ENCODE measurements around the gene HPS4.

Gene HPS4

GRCh38 chr22:26404851-26405421 lies 78.6 kb downstream of the HPS4 start:
- Histone ChIP-seq H3K9me3 (ENCODE audit: control insufficient read depth in 2 of 2, low read length in 2 of 2) (no peaks in the 10 kb centered on the region), H3K36me3 (ENCODE audit: control insufficient read depth in 2 of 2, insufficient read depth in 2 of 2, low read length in 2 of 2) (no peaks in the 10 kb centered on the region), H3K27me3 (ENCODE audit: control insufficient read depth in 2 of 2, insufficient read depth in 2 of 2, low read length in 2 of 2) (peaks cover 0 to 3% of the 10 kb centered on the region in 2 donors)

GRCh38 chr22:26401726-26402125 lies 81.9 kb downstream of the HPS4 start:
- no peak overlapping the region for H3K27ac ChIP-seq (ENCODE audit: low read depth in 2 of 2, low read length in 2 of 2)
- H3K27me3 ChIP-seq (ENCODE audit: control insufficient read depth in 2 of 2, insufficient read depth in 2 of 2, low read length in 2 of 2): peaks cover 0 to 3% of the 10 kb centered on the region in 2 donors
- H3K9me3 ChIP-seq (ENCODE audit: control insufficient read depth in 2 of 2, low read length in 2 of 2): no peaks in the 10 kb centered on the region
- H3K9ac ChIP-seq (ENCODE audit: low read depth in 1 of 2, low read length in 2 of 2): no peak overlapping the region
- H3K4me1 ChIP-seq (ENCODE audit: control insufficient read depth in 2 of 2, insufficient read depth in 2 of 2, low read length in 2 of 2): no peaks in the 10 kb centered on the region
- H3K36me3 ChIP-seq (ENCODE audit: control insufficient read depth in 2 of 2, insufficient read depth in 2 of 2, low read length in 2 of 2): no peaks in the 10 kb centered on the region
- no peak overlapping the region for H3K4me3 ChIP-seq (ENCODE audit: low read length in 2 of 2)

More at GRCh38 chr22:26404851-26405421, 78.6 kb downstream of the HPS4 start:
- Histone ChIP-seq H3K4me1 (ENCODE audit: control insufficient read depth in 2 of 2, insufficient read depth in 2 of 2, low read length in 2 of 2) (no peaks in the 10 kb centered on the region), H3K9ac (ENCODE audit: low read depth in 1 of 2, low read length in 2 of 2) (no peak overlapping the region), H3K27ac (ENCODE audit: low read depth in 2 of 2, low read length in 2 of 2) (no peak overlapping the region), H3K4me3 (ENCODE audit: low read length in 2 of 2) (no peak overlapping the region)

Data from mucosa of rectum (tissue), 2 donors.